Sigmoid colon (tissue), 4 donors: ENCODE measurements around the gene ZFTA.

Source experiments
- EP300 ChIP-seq, 4 donors: sonication (generic); formaldehyde crosslinking; IDR thresholded peaks; one replicate each; pipeline ENCODE4 v1.6.1; 2017; ENCODE audit warnings: antibody characterized with exemption in 4 of 4
- POLR2A ChIP-seq, 2 donors: fragments of 450-650 bp; IDR thresholded peaks; one replicate each; pipeline ENCODE4 v1.6.1; 2016; ENCODE audit warnings: antibody characterized with exemption in 2 of 2, mild to moderate bottlenecking in 2 of 2, moderate library complexity in 2 of 2
- POLR2AphosphoS5 ChIP-seq, 4 donors: sonication (generic); formaldehyde crosslinking; IDR thresholded peaks; one replicate each; pipeline ENCODE4 v1.6.1; 2017; ENCODE audit warnings: antibody characterized with exemption in 4 of 4
- TF ChIP-seq, protein P1 (sequence below), 4 experiments: fragments of 450-650 bp in 3 of 4; fragments of 200-600 bp in 1 of 4; IDR thresholded peaks; one replicate each; pipeline ENCODE4 v1.5.1; 2016 to 2019; ENCODE audit warnings: antibody characterized with exemption in 4 of 4, mild to moderate bottlenecking in 3 of 4, moderate library complexity in 2 of 4

- TF ChIP-seq, protein P1, sequence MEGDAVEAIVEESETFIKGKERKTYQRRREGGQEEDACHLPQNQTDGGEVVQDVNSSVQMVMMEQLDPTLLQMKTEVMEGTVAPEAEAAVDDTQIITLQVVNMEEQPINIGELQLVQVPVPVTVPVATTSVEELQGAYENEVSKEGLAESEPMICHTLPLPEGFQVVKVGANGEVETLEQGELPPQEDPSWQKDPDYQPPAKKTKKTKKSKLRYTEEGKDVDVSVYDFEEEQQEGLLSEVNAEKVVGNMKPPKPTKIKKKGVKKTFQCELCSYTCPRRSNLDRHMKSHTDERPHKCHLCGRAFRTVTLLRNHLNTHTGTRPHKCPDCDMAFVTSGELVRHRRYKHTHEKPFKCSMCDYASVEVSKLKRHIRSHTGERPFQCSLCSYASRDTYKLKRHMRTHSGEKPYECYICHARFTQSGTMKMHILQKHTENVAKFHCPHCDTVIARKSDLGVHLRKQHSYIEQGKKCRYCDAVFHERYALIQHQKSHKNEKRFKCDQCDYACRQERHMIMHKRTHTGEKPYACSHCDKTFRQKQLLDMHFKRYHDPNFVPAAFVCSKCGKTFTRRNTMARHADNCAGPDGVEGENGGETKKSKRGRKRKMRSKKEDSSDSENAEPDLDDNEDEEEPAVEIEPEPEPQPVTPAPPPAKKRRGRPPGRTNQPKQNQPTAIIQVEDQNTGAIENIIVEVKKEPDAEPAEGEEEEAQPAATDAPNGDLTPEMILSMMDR (IDR thresholded peaks at IDR 0.05): no peak
- TF ChIP-seq POLR2AphosphoS5 (IDR thresholded peaks at IDR 0.05): no peak
- TF ChIP-seq EP300 (IDR thresholded peaks at IDR 0.05): no peak
- TF ChIP-seq POLR2A (IDR thresholded peaks at IDR 0.05): no peak
Observed at GRCh38 chr11:63720611-63721010, 48.0 kb downstream of the ZFTA start.
